Breast epithelium (tissue), 4 donors: ENCODE measurements around the gene KIF22. TPM values are rescaled to one million over a fixed set of nuclear protein-coding genes. Genes with fewer than 3 reads are reported as not detected.
A peak's percentile ranks its signal among the peaks of the same experiment; 100 is the strongest.
"Not testable (repeated sequence)": the region's sequence is repeated elsewhere in the genome, so short reads cannot be mapped to it uniquely, and the experiment has no call there.

Experiments
- DNase-seq, 2 donors: peaks; one replicate each; pipeline ENCODE4 v3.0.0-alpha.2; 2019; ENCODE audit warnings: low spot score in 2 of 2
- H3K27ac ChIP-seq, 2 donors: fragments of 200-600 bp; sonication (generic) in 1 of 2; one replicate each; pipeline ENCODE4 v1.5.1; 2016 to 2019; ENCODE audit warnings: mild to moderate bottlenecking in 1 of 2
- H3K27me3 ChIP-seq, 2 donors: fragments of 200-600 bp; sonication (generic) in 1 of 2; one replicate each; pipeline versions ENCODE4 v1.5.1 to v1.6.0; 2017 to 2019; ENCODE audit warnings: control low read depth in 1 of 2, mild to moderate bottlenecking in 1 of 2
- H3K36me3 ChIP-seq: fragments of 200-600 bp; one replicate; pipeline ENCODE4 v1.5.1; 2019
- H3K4me1 ChIP-seq, 2 donors: fragments of 200-600 bp; sonication (generic); one replicate each; pipeline ENCODE4 v1.5.1; 2016 to 2019; ENCODE audit warnings: control low read depth in 1 of 2
- H3K4me3 ChIP-seq, 3 donors: fragments of 200-600 bp; sonication (generic); 1 replicate in 2 of 3; 2 replicates in 1 of 3; pipeline ENCODE4 v1.5.1; 2016 to 2019; ENCODE audit warnings: mild to moderate bottlenecking in 3 of 3, moderate library complexity in 2 of 3
- H3K9me3 ChIP-seq, 2 donors: fragments of 200-600 bp; sonication (generic) in 1 of 2; one replicate each; pipeline ENCODE4 v1.5.1; 2016 to 2019; ENCODE audit warnings: control low read depth in 1 of 2
- CTCF ChIP-seq, 3 donors: fragments of 450-650 bp; IDR thresholded peaks; one replicate each; pipeline ENCODE4 v1.5.1; 2016 to 2017; ENCODE audit warnings: antibody characterized with exemption in 3 of 3, mild to moderate bottlenecking in 3 of 3, moderate library complexity in 3 of 3
- POLR2A ChIP-seq: fragments of 450-650 bp; IDR thresholded peaks from one replicate; pipeline ENCODE4 v1.6.1; 2016; ENCODE audit warnings: antibody characterized with exemption, mild to moderate bottlenecking, moderate library complexity
- POLR2AphosphoS5 ChIP-seq, 3 donors: sonication (generic); formaldehyde crosslinking; IDR thresholded peaks; one replicate each; pipeline ENCODE4 v1.6.1; 2017; ENCODE audit warnings: antibody characterized with exemption in 3 of 3
- intact Hi-C: fragments of 100-400 bp; cut with DNase I; formaldehyde crosslinking; loops from one replicate; pipeline ENCODE4 v1.15.1; 2023; ENCODE audit warnings: low total_unique reads
- total RNA-seq, 3 donors: library from RNA; depleted of rRNA; stranded (reverse); fragments of >200 nt; gene quantifications; one replicate each; pipeline ENCODE4 v1.1.0, GENCODE V29; 2016

KIF22 gene
- total RNA-seq, 3 donors from 2014 or later = 16.3 to 50.2 (median 22.3) TPM

GRCh38 chr16:29789775-29790182 is 772 bp upstream of the KIF22 start:
- TF ChIP-seq CTCF (IDR thresholded peaks at IDR 0.05) (no peak), POLR2AphosphoS5 (IDR thresholded peaks at IDR 0.05) (no peak), POLR2A (no peak)
- H3K27ac ChIP-seq = peak overlapping the region; percentile 86 to 90
- H3K4me3 ChIP-seq = peak overlapping the region; percentile 72 to 96 (median 78)
- H3K27me3 ChIP-seq = no peaks in the 10 kb centered on the region
- no peak for DNase-seq
- no peaks in the 10 kb centered on the region for H3K36me3 ChIP-seq
- H3K4me1 ChIP-seq = peaks cover 0 to 12% of the 10 kb centered on the region in 2 donors
- H3K9me3 ChIP-seq = no peaks in the 10 kb centered on the region
- intact Hi-C loops = no loop called here

- Histone ChIP-seq H3K4me3 (peak overlapping the region; percentile 72 to 96 (median 78)), H3K9me3 (no peaks in the 10 kb centered on the region), H3K27ac (peak overlapping the region; percentile 55 to 86), H3K27me3 (no peaks in the 10 kb centered on the region), H3K4me1 (peaks cover 0 to 12% of the 10 kb centered on the region in 2 donors), H3K36me3 (no peaks in the 10 kb centered on the region)
- intact Hi-C loops = no loop called here
- no peak for DNase-seq
- TF ChIP-seq CTCF (IDR thresholded peaks at IDR 0.05) = no peak
- no peak for TF ChIP-seq POLR2A
- no peak for TF ChIP-seq POLR2AphosphoS5 (IDR thresholded peaks at IDR 0.05)
Observed at GRCh38 chr16:29790949-29791844, 646 bp downstream of the KIF22 start.

- Histone ChIP-seq H3K27ac (no peak overlapping the region), H3K9me3 (no peaks in the 10 kb centered on the region), H3K4me3 (peak overlapping the region in 2 of 3 donors; percentile 72 to 96), H3K36me3 (no peaks in the 10 kb centered on the region), H3K4me1 (peaks cover 0 to 12% of the 10 kb centered on the region in 2 donors), H3K27me3 (no peaks in the 10 kb centered on the region)
- DNase-seq = no peak
- TF ChIP-seq POLR2A (no peak), CTCF (IDR thresholded peaks at IDR 0.05) (no peak), POLR2AphosphoS5 (IDR thresholded peaks at IDR 0.05) (no peak)
- intact Hi-C loops = no loop called here
Observed at GRCh38 chr16:29791845-29792807, 1.6 kb downstream of the KIF22 start.

- DNase-seq, H3K36me3 ChIP-seq, H3K27ac ChIP-seq, H3K27me3 ChIP-seq, H3K9me3 ChIP-seq, intact Hi-C loops, H3K4me3 ChIP-seq: not testable (repeated sequence)
- peaks cover 0 to 12% of the 10 kb centered on the region in 2 donors for H3K4me1 ChIP-seq
Observed at GRCh38 chr16:29793153-29793552, 2.6 kb downstream of the KIF22 start.

DNA sequence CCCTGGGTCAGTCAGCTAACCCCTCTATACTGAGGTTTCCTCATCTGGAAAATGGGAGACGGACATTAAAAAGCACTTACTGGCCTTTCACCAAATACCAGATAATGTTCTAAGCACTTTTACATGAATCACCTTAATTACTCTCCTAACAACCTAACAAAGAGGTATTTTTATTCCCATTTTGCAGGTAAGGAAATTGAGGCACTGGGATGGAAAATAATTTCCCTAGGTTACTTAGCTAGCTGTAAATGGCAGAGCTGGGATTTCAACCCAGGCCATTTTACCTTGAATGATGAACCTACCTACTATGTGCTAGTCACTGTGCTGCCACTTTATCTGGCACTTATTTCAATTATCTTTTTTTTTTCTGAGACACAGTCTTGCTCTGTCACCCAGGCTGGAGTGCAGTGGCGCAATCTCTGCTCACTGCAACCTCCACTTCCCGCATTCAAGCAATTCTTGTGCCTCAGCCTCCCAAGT is 3.7 kb downstream of the KIF22 start:
- H3K27me3 ChIP-seq = no peaks in the 10 kb centered on the region
- H3K36me3 ChIP-seq = no peaks in the 10 kb centered on the region
- no peak for DNase-seq
- H3K4me3 ChIP-seq = no peak overlapping the region
- peaks cover 0 to 12% of the 10 kb centered on the region in 2 donors for H3K4me1 ChIP-seq
- intact Hi-C loops = no loop called here
- H3K27ac ChIP-seq = no peak overlapping the region
- no peaks in the 10 kb centered on the region for H3K9me3 ChIP-seq
- TF ChIP-seq CTCF (IDR thresholded peaks at IDR 0.05) (no peak), POLR2AphosphoS5 (IDR thresholded peaks at IDR 0.05) (no peak), POLR2A (no peak)
